ENCODE measurements around the gene HNRNPUL2. TPM values are rescaled to one million over a fixed set of nuclear protein-coding genes. Genes with fewer than 3 reads are reported as not detected.
"Not testable (repeated sequence)": the region's sequence is repeated elsewhere in the genome, so short reads cannot be mapped to it uniquely, and the experiment has no call there.

HNRNPUL2 gene
- total and polyA plus RNA-seq, 2 donors (not counting 1 experiment from before 2014, with no cell fraction given): 14.5 to 18.8 TPM

GRCh38 chr11:62747475-62748160 is 20.4 kb upstream of the HNRNPUL2 start:
- no peak overlapping the region for H3K27ac ChIP-seq (ENCODE audit: insufficient read depth, low read length)
- H3K27me3 ChIP-seq (ENCODE audit: control insufficient read depth, insufficient read depth, low read length): no peaks in the 10 kb centered on the region
- no peak overlapping the region for H3K9ac ChIP-seq (ENCODE audit: insufficient read depth, low read length)
- H3K36me3 ChIP-seq (ENCODE audit: control insufficient read depth, insufficient read depth, low read length): peaks cover 5% of the 10 kb centered on the region
- no peak overlapping the region for H3K4me2 ChIP-seq (ENCODE audit: extremely low read depth, insufficient read depth, low read length)
- peaks cover 4% of the 10 kb centered on the region for H3K79me2 ChIP-seq (ENCODE audit: control insufficient read depth, insufficient read depth, low read length)
- H4K20me1 ChIP-seq (ENCODE audit: control insufficient read depth, extremely low read depth, insufficient read depth, low read length): no peaks in the 10 kb centered on the region
- no peak for TF ChIP-seq EZH2 (IDR thresholded peaks at IDR 0.05; ENCODE audit: low read length, missing control alignments)
- TF ChIP-seq, protein P1, sequence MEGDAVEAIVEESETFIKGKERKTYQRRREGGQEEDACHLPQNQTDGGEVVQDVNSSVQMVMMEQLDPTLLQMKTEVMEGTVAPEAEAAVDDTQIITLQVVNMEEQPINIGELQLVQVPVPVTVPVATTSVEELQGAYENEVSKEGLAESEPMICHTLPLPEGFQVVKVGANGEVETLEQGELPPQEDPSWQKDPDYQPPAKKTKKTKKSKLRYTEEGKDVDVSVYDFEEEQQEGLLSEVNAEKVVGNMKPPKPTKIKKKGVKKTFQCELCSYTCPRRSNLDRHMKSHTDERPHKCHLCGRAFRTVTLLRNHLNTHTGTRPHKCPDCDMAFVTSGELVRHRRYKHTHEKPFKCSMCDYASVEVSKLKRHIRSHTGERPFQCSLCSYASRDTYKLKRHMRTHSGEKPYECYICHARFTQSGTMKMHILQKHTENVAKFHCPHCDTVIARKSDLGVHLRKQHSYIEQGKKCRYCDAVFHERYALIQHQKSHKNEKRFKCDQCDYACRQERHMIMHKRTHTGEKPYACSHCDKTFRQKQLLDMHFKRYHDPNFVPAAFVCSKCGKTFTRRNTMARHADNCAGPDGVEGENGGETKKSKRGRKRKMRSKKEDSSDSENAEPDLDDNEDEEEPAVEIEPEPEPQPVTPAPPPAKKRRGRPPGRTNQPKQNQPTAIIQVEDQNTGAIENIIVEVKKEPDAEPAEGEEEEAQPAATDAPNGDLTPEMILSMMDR (conservative IDR thresholded peaks at IDR 0.05 in 1 of 2, IDR thresholded peaks at IDR 0.05 in 1 of 2; ENCODE audit: low read depth in 1 of 2, low read length in 2 of 2): no peak
- H3K4me1 ChIP-seq (ENCODE audit: control insufficient read depth, extremely low read depth, insufficient read depth, low read length): no peaks in the 10 kb centered on the region
- no peak overlapping the region for H3K4me3 ChIP-seq (replicated peaks in 1 of 4; ENCODE audit: control extremely low read depth in 1 of 4, insufficient read depth in 1 of 4, low read depth in 3 of 4, low read length in 4 of 4)
- no peak for DNase-seq (ENCODE audit: low read depth in 2 of 2)
- H3K9me3 ChIP-seq (ENCODE audit: control insufficient read depth, insufficient read depth, low read depth, low read length): no peaks in the 10 kb centered on the region
- H2AFZ ChIP-seq (ENCODE audit: low read length): no peak overlapping the region

DNA sequence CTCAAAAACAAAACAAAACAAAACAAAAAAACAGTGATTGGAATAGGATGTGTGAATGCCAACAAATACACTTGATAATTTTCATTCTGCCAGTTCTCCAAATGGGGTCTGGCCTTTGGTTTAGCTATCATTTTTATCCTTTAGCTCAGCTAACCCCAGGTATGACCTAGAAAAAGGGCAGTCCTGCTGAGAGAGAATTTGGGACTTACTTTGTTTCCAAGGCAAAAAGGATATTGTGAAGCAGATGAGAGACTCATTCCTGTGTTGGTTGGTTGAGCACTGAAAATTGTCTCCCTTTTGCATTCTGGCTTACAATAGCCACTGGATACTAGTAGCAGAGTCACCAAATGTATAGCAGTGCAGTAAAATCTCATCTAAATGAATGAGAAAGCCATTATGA is 9.9 kb upstream of the HNRNPUL2 start:
- no peaks in the 10 kb centered on the region for H3K27me3 ChIP-seq (ENCODE audit: control insufficient read depth, insufficient read depth, low read length)

GRCh38 chr11:62732830-62733229 is 5.6 kb upstream of the HNRNPUL2 start:
- Histone ChIP-seq H4K20me1 (ENCODE audit: control insufficient read depth, extremely low read depth, insufficient read depth, low read length) (no peaks in the 10 kb centered on the region), H3K4me1 (ENCODE audit: control insufficient read depth, extremely low read depth, insufficient read depth, low read length) (peaks cover 4% of the 10 kb centered on the region), H2AFZ (ENCODE audit: low read length) (no peak overlapping the region), H3K9me3 (ENCODE audit: control insufficient read depth, insufficient read depth, low read depth, low read length) (no peaks in the 10 kb centered on the region), H3K36me3 (ENCODE audit: control insufficient read depth, insufficient read depth, low read length) (peaks cover 3% of the 10 kb centered on the region), H3K27me3 (ENCODE audit: control insufficient read depth, insufficient read depth, low read length) (no peaks in the 10 kb centered on the region), H3K79me2 (ENCODE audit: control insufficient read depth, insufficient read depth, low read length) (peaks cover 35% of the 10 kb centered on the region), H3K4me3 (replicated peaks in 1 of 4; ENCODE audit: control extremely low read depth in 1 of 4, insufficient read depth in 1 of 4, low read depth in 3 of 4, low read length in 4 of 4) (no peak overlapping the region), H3K4me2 (ENCODE audit: extremely low read depth, insufficient read depth, low read length) (no peak overlapping the region), H3K9ac (ENCODE audit: insufficient read depth, low read length) (no peak overlapping the region), H3K27ac (ENCODE audit: insufficient read depth, low read length) (no peak overlapping the region)
- no peak for TF ChIP-seq EZH2 (IDR thresholded peaks at IDR 0.05; ENCODE audit: low read length, missing control alignments)
- TF ChIP-seq, protein P1 (conservative IDR thresholded peaks at IDR 0.05 in 1 of 2, IDR thresholded peaks at IDR 0.05 in 1 of 2; ENCODE audit: low read depth in 1 of 2, low read length in 2 of 2): no peak
- peak in 1 of 2 donors; percentile 44 for DNase-seq (ENCODE audit: low read depth in 2 of 2)

More for the DNA sequence above, 9.9 kb upstream of the HNRNPUL2 start:
- Histone ChIP-seq H3K4me1 (ENCODE audit: control insufficient read depth, extremely low read depth, insufficient read depth, low read length) (no peaks in the 10 kb centered on the region), H2AFZ (ENCODE audit: low read length) (no peak overlapping the region), H3K4me3 (replicated peaks in 1 of 4; ENCODE audit: control extremely low read depth in 1 of 4, insufficient read depth in 1 of 4, low read depth in 3 of 4, low read length in 4 of 4) (no peak overlapping the region), H3K9me3 (ENCODE audit: control insufficient read depth, insufficient read depth, low read depth, low read length) (no peaks in the 10 kb centered on the region), H3K79me2 (ENCODE audit: control insufficient read depth, insufficient read depth, low read length) (peaks cover 4% of the 10 kb centered on the region), H3K36me3 (ENCODE audit: control insufficient read depth, insufficient read depth, low read length) (peaks cover 5% of the 10 kb centered on the region), H3K27ac (ENCODE audit: insufficient read depth, low read length) (no peak overlapping the region), H3K9ac (ENCODE audit: insufficient read depth, low read length) (no peak overlapping the region), H4K20me1 (ENCODE audit: control insufficient read depth, extremely low read depth, insufficient read depth, low read length) (no peaks in the 10 kb centered on the region), H3K4me2 (ENCODE audit: extremely low read depth, insufficient read depth, low read length) (no peak overlapping the region)
- no peak for DNase-seq (ENCODE audit: low read depth in 2 of 2)
- no peak for TF ChIP-seq EZH2 (IDR thresholded peaks at IDR 0.05; ENCODE audit: low read length, missing control alignments)
- TF ChIP-seq, protein P1 (conservative IDR thresholded peaks at IDR 0.05 in 1 of 2, IDR thresholded peaks at IDR 0.05 in 1 of 2; ENCODE audit: low read depth in 1 of 2, low read length in 2 of 2): no peak

DNA sequence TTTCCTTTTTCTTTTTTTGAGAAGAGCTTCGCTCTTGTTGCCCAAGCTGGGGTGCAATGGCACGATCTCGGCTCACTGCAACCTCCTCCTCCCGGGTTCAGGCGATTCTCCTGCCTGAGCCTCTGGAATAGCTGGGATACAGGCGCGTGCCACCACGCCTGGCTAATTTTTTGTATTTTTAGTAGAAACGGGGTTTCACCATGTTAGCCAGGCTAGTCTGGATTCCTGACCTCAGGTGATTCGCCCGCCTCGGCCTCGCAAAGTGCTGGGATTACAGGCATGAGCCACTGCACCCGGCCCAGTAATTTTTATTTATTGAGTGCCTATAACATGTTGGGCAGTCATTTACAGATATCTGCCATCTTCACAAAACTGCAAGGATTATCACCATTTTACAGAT is 2.8 kb upstream of the HNRNPUL2 start:
- H3K36me3 ChIP-seq (ENCODE audit: control insufficient read depth, insufficient read depth, low read length); H3K4me1 ChIP-seq (ENCODE audit: control insufficient read depth, extremely low read depth, insufficient read depth, low read length); H4K20me1 ChIP-seq (ENCODE audit: control insufficient read depth, extremely low read depth, insufficient read depth, low read length); H3K27me3 ChIP-seq (ENCODE audit: control insufficient read depth, insufficient read depth, low read length); H3K9ac ChIP-seq (ENCODE audit: insufficient read depth, low read length); H3K27ac ChIP-seq (ENCODE audit: insufficient read depth, low read length); H2AFZ ChIP-seq (ENCODE audit: low read length); DNase-seq (ENCODE audit: low read depth in 2 of 2); H3K9me3 ChIP-seq (ENCODE audit: control insufficient read depth, insufficient read depth, low read depth, low read length): not testable (repeated sequence)
- H3K4me3 ChIP-seq (replicated peaks in 1 of 4; ENCODE audit: control extremely low read depth in 1 of 4, insufficient read depth in 1 of 4, low read depth in 3 of 4, low read length in 4 of 4): peak overlapping the region; percentile 60 to 99 (median 81)
- H3K79me2 ChIP-seq (ENCODE audit: control insufficient read depth, insufficient read depth, low read length): peaks cover 54% of the 10 kb centered on the region
- H3K4me2 ChIP-seq (ENCODE audit: extremely low read depth, insufficient read depth, low read length): peak overlapping the region; percentile 89
